ENCODE data around the gene SOCS4.
A peak's percentile ranks its signal among the peaks of the same experiment; 100 is the strongest.

DNA sequence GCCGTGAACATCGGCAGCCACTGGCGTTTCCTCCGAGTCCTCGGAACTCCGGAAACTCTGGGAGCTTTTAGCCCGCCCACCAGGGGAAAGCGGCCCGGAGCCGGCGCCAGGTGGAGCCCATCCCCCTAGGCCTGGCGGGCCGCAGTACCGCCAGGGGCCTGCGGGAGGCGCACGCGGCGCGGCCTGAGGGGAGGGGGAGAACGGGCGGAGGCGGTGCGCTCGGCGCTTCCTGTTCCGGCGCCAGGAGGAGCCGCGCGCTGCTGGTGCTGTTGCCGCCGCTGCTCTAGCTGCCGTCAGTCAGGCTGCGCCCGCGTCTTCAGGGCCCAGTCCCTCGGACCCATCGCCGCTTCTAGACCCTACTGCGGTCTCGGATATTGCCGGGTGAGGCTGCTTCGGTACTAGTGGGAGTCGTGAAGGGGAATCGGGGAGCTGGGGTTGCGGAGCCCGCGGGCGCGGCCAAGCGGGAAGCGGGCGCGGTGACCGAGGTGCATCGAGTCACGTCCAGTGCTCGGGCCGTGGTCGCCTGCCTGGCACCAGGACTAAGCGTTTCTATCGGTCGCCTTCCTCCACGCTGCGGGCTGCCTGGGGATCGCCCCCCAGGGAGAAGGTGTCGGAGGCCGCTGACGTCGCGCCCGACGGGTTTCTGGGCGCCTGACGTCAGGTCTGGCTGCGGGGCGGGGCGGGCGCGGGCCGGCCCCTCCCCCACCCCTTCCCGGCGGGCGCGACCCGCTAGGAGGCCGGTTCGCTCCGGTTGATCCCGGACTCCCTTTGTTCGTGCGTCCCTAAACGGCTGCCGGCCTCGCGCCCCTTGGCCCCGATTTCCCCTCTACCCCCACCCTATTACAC is 24.6 kb downstream of the SOCS4 start, which contains the start of gene MAPK1IP1L:
- TF ChIP-seq NFIC (IDR thresholded peaks at IDR 0.05) (peak; percentile 55; the same call in 1 of the 2 replicates), ZBTB7A (IDR thresholded peaks at IDR 0.05; ENCODE audit: low read depth) (no peak)

Data from Ishikawa (cell line).